SK-N-MC (cell line): Measurements from ENCODE around the gene VEZT.
A peak's percentile ranks its signal among the peaks of the same experiment; 100 is the strongest.
"Not testable (repeated sequence)": the region's sequence is repeated elsewhere in the genome, so short reads cannot be mapped to it uniquely, and the experiment has no call there.

ENCODE experiments used
- DNase-seq: peaks from one replicate; pipeline ENCODE4 v3.0.0-alpha.2; 2011; ENCODE audit warnings: low read depth, low spot score
- H3K27ac ChIP-seq: fragments of 200-600 bp; sonication (generic); 2 replicates; pipeline ENCODE4 v1.5.1; 2016; ENCODE audit warnings: mixed run types
- H3K36me3 ChIP-seq: fragments of 200-600 bp; sonication (generic); 2 replicates; pipeline ENCODE4 v1.6.1; 2017; ENCODE audit warnings: antibody characterized with exemption, low read length, mixed read lengths; ENCODE audit not compliant: insufficient read depth
- H3K4me3 ChIP-seq: fragments of 200-600 bp; sonication (generic); 2 replicates; pipeline ENCODE4 v1.5.1; 2016
- H3K9ac ChIP-seq: fragments of 200-600 bp; sonication (generic); 2 replicates; pipeline ENCODE4 v1.8.0; 2017; ENCODE audit warnings: mixed run types, mixed read lengths; ENCODE audit not compliant: insufficient read length
- H3K9me3 ChIP-seq: fragments of 200-600 bp; sonication (generic); 2 replicates; pipeline ENCODE4 v1.6.1; 2017; ENCODE audit warnings: low read depth, mild to moderate bottlenecking, antibody characterized with exemption, low read length, moderate library complexity, mixed read lengths
- EZH2 ChIP-seq: fragments of 200-600 bp; sonication (generic); IDR thresholded peaks from one replicate; pipeline ENCODE4 v1.6.1; 2017; ENCODE audit warnings: antibody characterized with exemption
- FOXP2 ChIP-seq: optimal IDR thresholded peaks from 2 replicates; pipeline ENCODE3; 2011; ENCODE audit warnings: mild to moderate bottlenecking, moderate library complexity; ENCODE audit not compliant: insufficient read depth; ENCODE audit errors: extremely low read length, control extremely low read depth
- POLR2AphosphoS5 ChIP-seq: IDR thresholded peaks from 2 replicates; pipeline ENCODE4 v1.6.1; 2012; ENCODE audit warnings: mild to moderate bottlenecking, low read depth, low read length, borderline replicate concordance

VEZT gene

GRCh38 chr12:95237315-95237714 lies 19.7 kb downstream of the VEZT start:
- DNase-seq, result no peak
- Histone ChIP-seq H3K4me3 (no peak overlapping the region), H3K9me3 (no peaks in the 10 kb centered on the region), H3K27ac (peak overlapping the region; percentile 77), H3K36me3 (peaks cover 31% of the 10 kb centered on the region), H3K9ac (no peak overlapping the region)
- TF ChIP-seq EZH2 (no peak), FOXP2 (no peak), POLR2AphosphoS5 (no peak)

- H3K36me3 ChIP-seq, result peaks cover 31% of the 10 kb centered on the region
- DNase-seq, result no peak
- no peak overlapping the region for H3K9ac ChIP-seq
- peak overlapping the region; percentile 77 for H3K27ac ChIP-seq
- H3K9me3 ChIP-seq, result no peaks in the 10 kb centered on the region
- no peak overlapping the region for H3K4me3 ChIP-seq
- TF ChIP-seq FOXP2, result no peak
These were observed 20.5 kb downstream of the VEZT start for GRCh38 chr12:95238150-95238549.

DNA sequence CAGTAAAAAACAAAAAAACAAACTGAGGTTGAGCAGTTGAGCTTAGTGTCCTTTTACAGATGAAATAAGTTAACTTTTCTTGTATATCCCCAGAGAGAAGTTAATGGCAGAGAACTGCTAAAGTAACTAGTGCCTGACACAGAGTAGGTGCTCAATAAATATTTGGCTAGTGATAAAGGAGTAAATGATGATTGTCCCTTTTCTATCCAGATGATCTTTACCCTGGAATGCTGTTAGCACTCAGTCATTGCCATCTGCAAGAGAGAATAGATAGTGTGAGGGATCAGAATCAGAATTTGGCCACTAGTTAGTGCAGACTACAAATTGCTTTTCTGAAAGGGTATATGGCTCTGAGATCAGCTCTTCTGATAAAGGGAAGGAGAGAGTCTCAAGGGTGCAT lies 21.6 kb downstream of the VEZT start:
- DNase-seq, result no peak
- Histone ChIP-seq H3K9me3 (no peaks in the 10 kb centered on the region), H3K27ac (peak overlapping the region; percentile 77), H3K9ac (no peak overlapping the region), H3K4me3 (peak overlapping the region; percentile 18; the same call in 1 of the 2 replicates), H3K36me3 (peaks cover 34% of the 10 kb centered on the region)
- no peak for TF ChIP-seq EZH2
- no peak for TF ChIP-seq FOXP2
- no peak for TF ChIP-seq POLR2AphosphoS5

DNA sequence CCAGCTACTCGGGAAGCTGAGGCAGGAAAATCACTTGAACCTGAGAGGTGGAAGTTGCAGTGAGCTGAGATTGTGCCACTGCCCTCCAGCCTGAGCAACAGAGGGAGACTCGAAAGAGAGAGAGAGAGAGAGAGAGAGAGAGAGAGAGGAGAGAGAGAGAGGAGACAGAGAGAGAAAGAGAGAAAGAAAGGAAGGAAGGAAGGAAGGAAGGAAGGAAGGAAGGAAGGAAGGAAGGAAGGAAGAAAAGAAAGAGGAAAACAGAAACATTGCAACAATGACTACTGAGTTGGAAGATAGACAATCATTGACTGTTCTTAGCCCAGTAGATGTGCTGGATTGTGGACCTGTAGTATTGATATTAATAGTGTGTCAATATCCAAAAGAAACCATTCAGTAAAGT lies 22.2 kb downstream of the VEZT start:
- Histone ChIP-seq H3K4me3 (peak overlapping the region; percentile 18; the same call in 1 of the 2 replicates), H3K27ac (peak overlapping the region; percentile 77), H3K36me3 (peaks cover 36% of the 10 kb centered on the region)
- H3K9me3 ChIP-seq, H3K9ac ChIP-seq, DNase-seq: not testable (repeated sequence)

DNA sequence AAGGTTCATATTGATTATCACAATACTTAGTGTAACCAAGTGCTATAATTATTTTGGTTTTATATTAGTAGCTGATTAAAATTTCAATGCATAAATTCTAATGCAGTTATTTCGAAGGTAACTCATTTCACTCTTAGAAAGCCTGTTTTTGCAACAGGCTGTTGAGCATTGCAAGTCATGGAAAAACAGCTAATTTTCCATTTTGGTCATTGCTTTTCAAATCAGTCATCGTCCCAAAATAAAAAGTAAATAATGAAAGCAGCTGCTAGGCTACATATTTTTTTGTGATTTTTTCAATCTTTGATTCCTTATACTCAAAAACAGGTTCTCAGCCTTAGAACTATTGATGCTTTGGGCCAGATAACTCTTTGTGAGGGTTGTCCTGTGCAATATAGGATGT lies 22.9 kb downstream of the VEZT start:
- Histone ChIP-seq H3K9ac (no peak overlapping the region), H3K9me3 (no peaks in the 10 kb centered on the region), H3K4me3 (peak overlapping the region; percentile 4; the same call in 1 of the 2 replicates), H3K36me3 (peaks cover 36% of the 10 kb centered on the region), H3K27ac (peak overlapping the region; percentile 77)
- DNase-seq, result no peak
- TF ChIP-seq EZH2, result no peak
- TF ChIP-seq POLR2AphosphoS5, result no peak

- peak overlapping the region; percentile 77 for H3K27ac ChIP-seq
- peaks cover 36% of the 10 kb centered on the region for H3K36me3 ChIP-seq
- H3K9ac ChIP-seq, H3K4me3 ChIP-seq, DNase-seq, H3K9me3 ChIP-seq: not testable (repeated sequence)
These were observed 23.5 kb downstream of the VEZT start for GRCh38 chr12:95241138-95241537.

GRCh38 chr12:95241761-95242506 lies 24.3 kb downstream of the VEZT start:
- DNase-seq, result no peak
- H3K27ac ChIP-seq, result 0 out of 2 replicates have a peak overlapping the region, but pooled peaks have one; percentile 1

DNA sequence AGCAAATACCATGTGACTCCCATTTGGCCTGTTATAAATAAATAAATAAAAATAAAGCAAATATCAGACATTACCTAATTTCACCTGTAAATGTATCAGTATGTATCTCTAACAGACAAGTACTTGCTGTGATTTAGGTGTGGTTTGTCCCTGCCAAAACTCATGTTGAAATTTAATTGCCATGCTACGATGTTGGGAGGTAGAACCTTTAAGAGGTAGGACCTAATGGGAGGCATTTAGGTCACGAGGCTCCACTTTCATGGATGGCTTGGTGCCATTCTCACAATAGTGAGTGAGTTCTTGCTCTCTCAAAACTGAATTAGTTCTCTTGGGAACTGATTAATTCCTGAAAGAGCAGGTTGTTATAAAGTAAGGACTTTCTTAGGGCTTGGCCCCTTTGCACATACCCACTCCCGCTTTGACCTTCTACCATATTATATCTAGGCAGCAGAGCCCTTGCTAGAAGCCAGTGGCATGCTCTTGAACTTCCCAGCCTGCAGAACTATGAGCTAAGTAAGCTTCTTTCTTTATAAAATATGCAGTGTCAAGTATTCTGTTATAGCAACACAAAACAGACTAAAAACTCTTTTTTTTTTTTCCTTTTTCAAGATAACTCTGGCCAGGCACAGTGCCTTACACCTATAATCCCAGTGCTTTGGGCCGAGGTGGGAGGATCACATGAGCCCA lies 26.0 kb downstream of the VEZT start:
- TF ChIP-seq POLR2AphosphoS5 (no peak), FOXP2 (no peak), EZH2 (no peak)
- H3K4me3 ChIP-seq, result no peak overlapping the region
- no peak overlapping the region for H3K27ac ChIP-seq

More at GRCh38 chr12:95241761-95242506, 24.3 kb downstream of the VEZT start:
- peaks cover 36% of the 10 kb centered on the region for H3K36me3 ChIP-seq
- H3K9ac ChIP-seq, result no peak overlapping the region
- no peak overlapping the region for H3K4me3 ChIP-seq
- no peaks in the 10 kb centered on the region for H3K9me3 ChIP-seq
- no peak for TF ChIP-seq FOXP2
- no peak for TF ChIP-seq EZH2
- no peak for TF ChIP-seq POLR2AphosphoS5

DNA sequence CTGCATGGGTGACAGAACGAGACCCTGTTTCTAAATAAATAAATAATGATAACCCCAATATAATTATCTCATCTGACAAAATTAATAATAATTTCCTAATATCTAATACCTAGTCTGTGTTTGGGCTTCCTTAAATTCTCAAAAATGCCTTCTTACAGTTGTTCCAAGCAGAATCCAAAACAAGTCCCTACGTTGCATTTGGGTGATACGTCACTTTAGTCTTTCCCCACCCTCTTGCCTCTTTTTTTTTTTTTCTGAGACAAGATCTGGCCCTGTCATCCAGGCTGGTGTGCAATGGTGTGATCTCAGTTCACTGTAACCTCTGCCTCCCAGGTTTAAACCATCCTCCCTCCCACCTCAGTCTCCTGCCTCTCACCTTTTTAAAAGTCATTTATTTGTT lies 26.7 kb downstream of the VEZT start:
- peaks cover 30% of the 10 kb centered on the region for H3K36me3 ChIP-seq
- H3K4me3 ChIP-seq, result no peak overlapping the region
- no peaks in the 10 kb centered on the region for H3K9me3 ChIP-seq
- TF ChIP-seq POLR2AphosphoS5 (no peak), FOXP2 (no peak), EZH2 (no peak)
- H3K27ac ChIP-seq, result 0 out of 2 replicates have a peak overlapping the region, but pooled peaks have one; percentile 7
- no peak overlapping the region for H3K9ac ChIP-seq
- DNase-seq, result no peak

More for the DNA sequence above, 26.0 kb downstream of the VEZT start:
- Histone ChIP-seq H3K9me3 (no peaks in the 10 kb centered on the region), H3K36me3 (peaks cover 30% of the 10 kb centered on the region), H3K9ac (no peak overlapping the region)
- DNase-seq, result no peak
